Osteoblast (primary cell): Measurements from ENCODE around the gene AMBRA1. TPM values are rescaled to one million over a fixed set of nuclear protein-coding genes. Genes with fewer than 3 reads are reported as not detected.

Experiments
- DNase-seq: peaks from one replicate; pipeline ENCODE4 v3.0.0; 2011; ENCODE audit warnings: low spot score, mixed read lengths; ENCODE audit not compliant: insufficient read length; ENCODE audit errors: missing footprints
- H2AFZ ChIP-seq: 2 replicates; pipeline ENCODE4 v1.6.0; 2011; ENCODE audit warnings: mild to moderate bottlenecking, low read length
- H3K27ac ChIP-seq: 2 replicates; pipeline ENCODE4 v1.5.1; 2011; ENCODE audit warnings: mild to moderate bottlenecking, low read depth, low read length, moderate library complexity
- H3K27me3 ChIP-seq: 2 replicates; pipeline ENCODE4 v1.6.0; 2012; ENCODE audit warnings: mild to moderate bottlenecking, control low read depth, inconsistent platforms, low read length, moderate library complexity; ENCODE audit not compliant: insufficient read depth
- H3K36me3 ChIP-seq: 2 replicates; pipeline ENCODE4 v1.5.1; 2011; ENCODE audit warnings: mild to moderate bottlenecking, low read length, control low read depth, moderate library complexity; ENCODE audit not compliant: insufficient read depth
- H3K4me1 ChIP-seq: 2 replicates; pipeline ENCODE4 v1.5.1; 2011; ENCODE audit warnings: mild to moderate bottlenecking, low read length, control low read depth, moderate library complexity; ENCODE audit not compliant: insufficient read depth
- H3K4me2 ChIP-seq: 2 replicates; pipeline ENCODE4 v1.6.0; 2011; ENCODE audit warnings: mild to moderate bottlenecking, low read length; ENCODE audit not compliant: insufficient read depth
- H3K4me3 ChIP-seq: fragments of 200-600 bp; sonication (generic); 3 replicates; pipeline ENCODE4 v1.5.1; 2012; ENCODE audit warnings: mild to moderate bottlenecking, low read length, inconsistent platforms; ENCODE audit not compliant: insufficient read depth
- H3K79me2 ChIP-seq: 2 replicates; pipeline ENCODE4 v1.6.0; 2012; ENCODE audit warnings: mild to moderate bottlenecking, low read length, control low read depth, inconsistent platforms; ENCODE audit not compliant: insufficient read depth
- H3K9me3 ChIP-seq: 2 replicates; pipeline ENCODE4 v1.5.1; 2011; ENCODE audit warnings: low read depth, low read length, control low read depth
- H4K20me1 ChIP-seq: 2 replicates; pipeline ENCODE4 v1.6.0; 2012; ENCODE audit warnings: mild to moderate bottlenecking, low read length, control low read depth; ENCODE audit not compliant: insufficient read depth
- CTCF ChIP-seq: IDR thresholded peaks from 2 replicates; pipeline ENCODE4 v1.5.1; 2011; ENCODE audit warnings: mild to moderate bottlenecking, low read depth, low read length, moderate library complexity; ENCODE audit errors: extremely low read depth
- total RNA-seq: library from RNA; depleted of rRNA; stranded (reverse); fragments of >200 nt; gene quantifications from 2 replicates; pipeline ENCODE4 v1.2.3, GENCODE V29; 2012

AMBRA1 gene
- total RNA-seq, 1 donor = 29.7 TPM

DNA sequence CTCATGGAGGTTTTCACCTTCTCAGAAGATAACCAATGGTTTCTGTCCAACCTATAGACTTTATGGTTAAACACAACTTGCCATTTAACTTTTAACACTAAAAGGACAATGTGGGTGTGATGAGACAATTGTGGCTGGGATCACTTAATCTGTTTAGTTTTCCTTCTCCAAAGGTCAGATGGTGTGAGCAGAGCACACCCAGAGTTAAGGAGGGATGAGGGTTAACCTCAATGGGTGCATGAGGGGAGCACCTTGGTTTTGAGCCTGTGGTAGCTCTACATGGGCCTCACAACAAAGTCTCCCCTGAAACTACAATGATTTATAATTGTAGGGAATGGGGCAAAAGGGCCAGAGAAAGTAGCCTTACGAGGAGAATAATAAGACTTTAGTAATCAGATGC lies 173.3 kb downstream of the AMBRA1 start:
- no peaks in the 10 kb centered on the region for H3K4me1 ChIP-seq
- peaks cover 12% of the 10 kb centered on the region for H3K36me3 ChIP-seq
- DNase-seq = no peak
- peaks cover 3% of the 10 kb centered on the region for H4K20me1 ChIP-seq
- no peak overlapping the region for H3K4me3 ChIP-seq
- no peak overlapping the region for H3K27ac ChIP-seq
- H3K9me3 ChIP-seq = no peaks in the 10 kb centered on the region
- H2AFZ ChIP-seq = no peak overlapping the region
- no peaks in the 10 kb centered on the region for H3K27me3 ChIP-seq
- H3K79me2 ChIP-seq = no peaks in the 10 kb centered on the region
- H3K4me2 ChIP-seq = no peak overlapping the region
- TF ChIP-seq CTCF = no peak

DNA sequence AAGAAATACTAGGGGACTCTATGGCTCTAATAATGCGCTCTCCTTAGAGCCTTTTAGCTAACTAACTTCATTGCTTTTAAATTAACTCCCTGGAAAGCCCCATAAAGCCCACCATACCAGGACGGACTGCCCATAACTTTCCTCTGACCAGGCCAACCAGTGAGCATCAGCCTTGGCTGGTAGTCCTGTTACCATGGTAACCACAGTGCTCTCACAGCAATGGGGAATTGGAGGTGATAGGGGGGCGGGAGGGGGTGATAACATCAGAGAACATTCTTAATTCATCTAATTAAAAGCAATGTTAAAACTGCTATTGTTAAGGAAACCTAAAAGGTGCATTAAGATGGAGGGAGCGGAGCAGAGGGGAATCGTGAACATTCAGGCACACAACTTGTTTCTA lies 175.1 kb downstream of the AMBRA1 start:
- no peaks in the 10 kb centered on the region for H3K27me3 ChIP-seq
- TF ChIP-seq CTCF = no peak
- no peaks in the 10 kb centered on the region for H3K79me2 ChIP-seq
- H3K27ac ChIP-seq = no peak overlapping the region
- peaks cover 17% of the 10 kb centered on the region for H3K36me3 ChIP-seq
- H3K4me2 ChIP-seq = no peak overlapping the region
- no peak overlapping the region for H2AFZ ChIP-seq
- DNase-seq = no peak
- H3K4me1 ChIP-seq = no peaks in the 10 kb centered on the region
- peaks cover 3% of the 10 kb centered on the region for H4K20me1 ChIP-seq
- H3K9me3 ChIP-seq = no peaks in the 10 kb centered on the region
- H3K4me3 ChIP-seq = no peak overlapping the region

- H3K4me2 ChIP-seq = no peak overlapping the region
- H3K27ac ChIP-seq = no peak overlapping the region
- H4K20me1 ChIP-seq = peaks cover 6% of the 10 kb centered on the region
- no peak overlapping the region for H3K4me3 ChIP-seq
- H3K4me1 ChIP-seq = no peaks in the 10 kb centered on the region
- no peak overlapping the region for H2AFZ ChIP-seq
- peaks cover 23% of the 10 kb centered on the region for H3K36me3 ChIP-seq
- no peaks in the 10 kb centered on the region for H3K79me2 ChIP-seq
- TF ChIP-seq CTCF = no peak
- H3K27me3 ChIP-seq = no peaks in the 10 kb centered on the region
- no peaks in the 10 kb centered on the region for H3K9me3 ChIP-seq
- no peak for DNase-seq
Measured at GRCh38 chr11:46417711-46418110, 176.1 kb downstream of the AMBRA1 start.

DNA sequence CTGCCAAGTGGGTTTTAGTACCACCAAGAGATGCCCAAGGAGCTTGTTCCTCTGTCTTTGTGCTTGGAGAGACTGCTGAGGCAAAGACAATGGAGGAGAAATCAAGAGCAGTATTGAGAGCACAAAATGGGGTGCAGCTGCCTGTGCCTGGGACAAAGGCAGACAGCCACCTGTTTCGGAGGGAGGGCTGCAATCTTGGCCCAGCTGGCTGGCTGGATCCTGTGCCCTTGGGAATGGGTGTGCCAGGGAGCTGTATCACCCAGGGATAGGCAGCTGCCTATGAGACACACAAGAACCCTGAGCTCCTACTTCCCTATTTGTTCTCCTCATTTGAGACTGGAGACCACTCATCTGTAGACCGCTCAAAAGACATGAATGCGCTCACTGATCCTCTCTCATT lies 178.9 kb downstream of the AMBRA1 start:
- H3K27me3 ChIP-seq = no peaks in the 10 kb centered on the region
- H4K20me1 ChIP-seq = peaks cover 4% of the 10 kb centered on the region
- no peaks in the 10 kb centered on the region for H3K4me1 ChIP-seq
- H2AFZ ChIP-seq = no peak overlapping the region
- H3K27ac ChIP-seq = no peak overlapping the region
- DNase-seq = no peak
- no peaks in the 10 kb centered on the region for H3K9me3 ChIP-seq
- H3K36me3 ChIP-seq = peaks cover 17% of the 10 kb centered on the region
- no peak overlapping the region for H3K4me3 ChIP-seq
- no peak overlapping the region for H3K4me2 ChIP-seq
- TF ChIP-seq CTCF = no peak
- no peaks in the 10 kb centered on the region for H3K79me2 ChIP-seq
